WTC11 (cell line): ENCODE measurements around the gene JOSD1.

Experiments used
- CTCF ChIP-seq: fragments of 200-600 bp; IDR thresholded peaks from 2 replicates; pipeline ENCODE4 v1.8.0; 2022; ENCODE audit warnings: antibody characterized with exemption
- MXD4 ChIP-seq: fragments of 250-450 bp; sonication (Bioruptor Pico); IDR thresholded peaks from 2 replicates; pipeline ENCODE4 v1.8.0; 2021; ENCODE audit warnings: mild to moderate bottlenecking, moderate library complexity, borderline replicate concordance
- ZNF317 ChIP-seq: sonication (generic); formaldehyde crosslinking; IDR thresholded peaks from 2 replicates; pipeline ENCODE4 v1.8.1; 2023; ENCODE audit warnings: low read depth, mild to moderate bottlenecking, moderate library complexity, missing genetic modification reagents, borderline replicate concordance
- TF ChIP-seq, protein P1 (sequence below): sonication (generic); formaldehyde crosslinking; IDR thresholded peaks from 2 replicates; pipeline ENCODE4 v1.8.1; 2022; ENCODE audit warnings: low read depth, mild to moderate bottlenecking, moderate library complexity, missing genetic modification reagents, borderline replicate concordance
- TF ChIP-seq, protein P2 (sequence below): sonication (generic); formaldehyde crosslinking; IDR thresholded peaks from 2 replicates; pipeline ENCODE4 v1.8.0; 2022; ENCODE audit warnings: mild to moderate bottlenecking, missing genetic modification reagents
- TF ChIP-seq, protein P3 (sequence below): sonication (generic); formaldehyde crosslinking; IDR thresholded peaks from 2 replicates; pipeline ENCODE4 v1.8.1; 2023; ENCODE audit warnings: mild to moderate bottlenecking, missing genetic modification reagents

DNA sequence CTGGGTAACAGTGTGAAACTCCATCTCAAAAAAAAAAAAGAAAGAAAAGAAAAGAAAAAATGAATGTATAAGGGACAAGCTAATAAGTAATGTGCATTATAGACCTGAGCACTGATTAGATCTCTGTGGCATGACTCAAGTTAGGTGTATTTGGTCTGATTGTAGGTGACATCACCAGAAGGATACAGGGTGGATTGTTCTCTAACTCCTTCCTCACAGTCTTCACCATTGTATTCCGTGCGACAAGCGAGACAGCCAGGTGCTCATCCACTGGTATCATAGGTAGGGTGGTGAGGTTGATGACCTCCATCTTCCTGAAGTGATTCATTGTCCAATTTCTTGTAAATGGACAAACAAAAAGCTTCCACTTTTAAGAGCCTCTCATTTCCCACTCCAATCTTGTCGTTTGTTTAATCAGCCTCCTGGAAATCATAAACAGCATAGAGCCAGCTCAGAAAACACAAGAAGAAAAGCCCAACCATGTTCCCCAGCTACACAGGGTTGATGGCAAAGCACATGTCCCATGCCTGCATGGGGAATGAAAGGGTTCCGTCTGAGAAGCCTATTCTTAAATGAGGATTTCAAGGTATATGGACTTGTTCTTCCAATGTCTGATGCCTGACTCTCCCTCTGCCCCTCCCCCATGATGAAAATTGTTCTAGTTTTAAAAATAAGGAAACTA, 50.8 kb downstream of the JOSD1 start:
- no peak for TF ChIP-seq MXD4 (CRISPR knock-in tag)
- TF ChIP-seq CTCF = no peak
- TF ChIP-seq, protein P1, sequence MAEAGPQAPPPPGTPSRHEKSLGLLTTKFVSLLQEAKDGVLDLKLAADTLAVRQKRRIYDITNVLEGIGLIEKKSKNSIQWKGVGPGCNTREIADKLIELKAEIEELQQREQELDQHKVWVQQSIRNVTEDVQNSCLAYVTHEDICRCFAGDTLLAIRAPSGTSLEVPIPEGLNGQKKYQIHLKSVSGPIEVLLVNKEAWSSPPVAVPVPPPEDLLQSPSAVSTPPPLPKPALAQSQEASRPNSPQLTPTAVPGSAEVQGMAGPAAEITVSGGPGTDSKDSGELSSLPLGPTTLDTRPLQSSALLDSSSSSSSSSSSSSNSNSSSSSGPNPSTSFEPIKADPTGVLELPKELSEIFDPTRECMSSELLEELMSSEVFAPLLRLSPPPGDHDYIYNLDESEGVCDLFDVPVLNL = no peak
- TF ChIP-seq, protein P2, sequence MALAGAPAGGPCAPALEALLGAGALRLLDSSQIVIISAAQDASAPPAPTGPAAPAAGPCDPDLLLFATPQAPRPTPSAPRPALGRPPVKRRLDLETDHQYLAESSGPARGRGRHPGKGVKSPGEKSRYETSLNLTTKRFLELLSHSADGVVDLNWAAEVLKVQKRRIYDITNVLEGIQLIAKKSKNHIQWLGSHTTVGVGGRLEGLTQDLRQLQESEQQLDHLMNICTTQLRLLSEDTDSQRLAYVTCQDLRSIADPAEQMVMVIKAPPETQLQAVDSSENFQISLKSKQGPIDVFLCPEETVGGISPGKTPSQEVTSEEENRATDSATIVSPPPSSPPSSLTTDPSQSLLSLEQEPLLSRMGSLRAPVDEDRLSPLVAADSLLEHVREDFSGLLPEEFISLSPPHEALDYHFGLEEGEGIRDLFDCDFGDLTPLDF (CRISPR knock-in tag) = no peak
- TF ChIP-seq, protein P3, sequence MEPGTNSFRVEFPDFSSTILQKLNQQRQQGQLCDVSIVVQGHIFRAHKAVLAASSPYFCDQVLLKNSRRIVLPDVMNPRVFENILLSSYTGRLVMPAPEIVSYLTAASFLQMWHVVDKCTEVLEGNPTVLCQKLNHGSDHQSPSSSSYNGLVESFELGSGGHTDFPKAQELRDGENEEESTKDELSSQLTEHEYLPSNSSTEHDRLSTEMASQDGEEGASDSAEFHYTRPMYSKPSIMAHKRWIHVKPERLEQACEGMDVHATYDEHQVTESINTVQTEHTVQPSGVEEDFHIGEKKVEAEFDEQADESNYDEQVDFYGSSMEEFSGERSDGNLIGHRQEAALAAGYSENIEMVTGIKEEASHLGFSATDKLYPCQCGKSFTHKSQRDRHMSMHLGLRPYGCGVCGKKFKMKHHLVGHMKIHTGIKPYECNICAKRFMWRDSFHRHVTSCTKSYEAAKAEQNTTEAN = no peak
- TF ChIP-seq ZNF317 = no peak
